Vagina (tissue), 2 donors: Measurements from ENCODE around the gene CYREN. TPM values are rescaled to one million over a fixed set of nuclear protein-coding genes. Genes with fewer than 3 reads are reported as not detected.

Experiments used
- DNase-seq, 2 donors: peaks; one replicate each; pipeline ENCODE4 v3.0.0-alpha.2; 2017; ENCODE audit errors: extremely low spot score in 2 of 2
- H3K27ac ChIP-seq: fragments of 200-600 bp; sonication (generic); one replicate; pipeline ENCODE4 v1.5.1; 2019
- H3K27me3 ChIP-seq: fragments of 200-600 bp; sonication (generic); one replicate; pipeline ENCODE4 v1.5.1; 2019
- H3K36me3 ChIP-seq, 2 donors: fragments of 200-600 bp; sonication (generic); one replicate each; pipeline ENCODE4 v1.5.1; 2017 to 2019
- H3K4me1 ChIP-seq: fragments of 200-600 bp; sonication (generic); one replicate; pipeline ENCODE4 v1.5.1; 2019
- H3K4me3 ChIP-seq, 2 donors: fragments of 200-600 bp; sonication (generic); 1 replicate in 1 of 2; 2 replicates in 1 of 2; pipeline ENCODE4 v1.5.1; 2016 to 2019
- H3K9me3 ChIP-seq: fragments of 200-600 bp; sonication (generic); one replicate; pipeline ENCODE4 v1.5.1; 2019
- POLR2A ChIP-seq, 2 donors: fragments of 450-650 bp; IDR thresholded peaks; one replicate each; pipeline ENCODE4 v1.6.1; 2017; ENCODE audit warnings: antibody characterized with exemption in 2 of 2, mild to moderate bottlenecking in 2 of 2, moderate library complexity in 2 of 2
- POLR2AphosphoS5 ChIP-seq, 2 donors: sonication (generic); formaldehyde crosslinking; IDR thresholded peaks; one replicate each; pipeline ENCODE4 v1.9.0; 2017; ENCODE audit warnings: antibody characterized with exemption in 2 of 2, mild to moderate bottlenecking in 2 of 2, low read depth in 1 of 2; ENCODE audit not compliant: insufficient read depth in 1 of 2
- intact Hi-C: fragments of 100-400 bp; cut with DNase I; formaldehyde crosslinking; loops from one replicate; pipeline ENCODE4 v1.15.1; 2023
- total RNA-seq: library from RNA; depleted of rRNA; stranded (reverse); fragments of >200 nt; gene quantifications from one replicate; pipeline ENCODE4 v1.2.3, GENCODE V29; 2016
- TF ChIP-seq, protein P1 (sequence below), 3 experiments: fragments of 450-650 bp in 2 of 3; fragments of 200-600 bp in 1 of 3; sonication (generic) in 1 of 3; IDR thresholded peaks; one replicate each; pipeline ENCODE4 v1.5.1; 2017 to 2019; ENCODE audit warnings: antibody characterized with exemption in 3 of 3, mild to moderate bottlenecking in 2 of 3, moderate library complexity in 2 of 3

CYREN gene
- total RNA-seq, 1 donor from 2014 or later, result 33.4 TPM

DNA sequence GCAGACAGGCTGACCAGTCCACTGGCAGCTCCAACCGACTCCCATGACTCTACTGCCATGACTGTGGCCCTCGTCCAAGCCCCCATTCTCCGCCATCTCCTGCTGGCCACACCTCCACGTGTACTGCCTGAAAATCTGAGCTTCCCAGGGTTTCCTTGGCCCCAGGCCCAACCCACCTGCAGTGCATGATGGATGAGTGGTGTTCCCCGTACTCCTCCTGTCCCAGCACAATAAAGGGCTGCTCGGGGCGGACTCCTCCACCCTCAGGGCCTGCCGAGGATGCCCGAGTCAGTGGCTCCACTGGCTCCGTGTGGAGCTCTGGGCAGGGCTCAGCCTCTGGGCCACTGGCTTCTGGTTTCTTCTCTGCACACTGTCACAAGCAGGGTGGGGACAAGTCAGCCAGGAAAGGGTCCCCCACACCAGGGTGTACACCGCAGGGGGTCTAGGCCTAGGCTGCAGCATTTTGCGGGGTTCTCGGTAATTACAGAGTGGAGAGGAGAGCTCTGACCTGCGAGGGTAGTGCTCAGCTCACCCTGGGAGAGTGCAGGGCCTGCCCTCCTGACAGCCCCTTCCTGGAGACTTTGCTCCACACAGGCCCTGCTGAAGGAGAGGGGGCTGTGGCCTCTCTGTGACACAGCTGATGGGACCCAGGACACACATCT, 25.6 kb upstream of the CYREN start:
- Histone ChIP-seq H3K4me1 (no peaks in the 10 kb centered on the region), H3K36me3 (peaks cover 0 to 87% of the 10 kb centered on the region in 2 donors), H3K27ac (no peak overlapping the region), H3K27me3 (no peaks in the 10 kb centered on the region), H3K9me3 (no peaks in the 10 kb centered on the region), H3K4me3 (no peak overlapping the region)
- peak in 1 of 2 donors; percentile 65 for DNase-seq
- TF ChIP-seq POLR2AphosphoS5 (IDR thresholded peaks at IDR 0.05; ENCODE audit: insufficient read depth in 1 of 2, low read depth in 1 of 2) (no peak), POLR2A (IDR thresholded peaks at IDR 0.05) (no peak)
- TF ChIP-seq, protein P1, sequence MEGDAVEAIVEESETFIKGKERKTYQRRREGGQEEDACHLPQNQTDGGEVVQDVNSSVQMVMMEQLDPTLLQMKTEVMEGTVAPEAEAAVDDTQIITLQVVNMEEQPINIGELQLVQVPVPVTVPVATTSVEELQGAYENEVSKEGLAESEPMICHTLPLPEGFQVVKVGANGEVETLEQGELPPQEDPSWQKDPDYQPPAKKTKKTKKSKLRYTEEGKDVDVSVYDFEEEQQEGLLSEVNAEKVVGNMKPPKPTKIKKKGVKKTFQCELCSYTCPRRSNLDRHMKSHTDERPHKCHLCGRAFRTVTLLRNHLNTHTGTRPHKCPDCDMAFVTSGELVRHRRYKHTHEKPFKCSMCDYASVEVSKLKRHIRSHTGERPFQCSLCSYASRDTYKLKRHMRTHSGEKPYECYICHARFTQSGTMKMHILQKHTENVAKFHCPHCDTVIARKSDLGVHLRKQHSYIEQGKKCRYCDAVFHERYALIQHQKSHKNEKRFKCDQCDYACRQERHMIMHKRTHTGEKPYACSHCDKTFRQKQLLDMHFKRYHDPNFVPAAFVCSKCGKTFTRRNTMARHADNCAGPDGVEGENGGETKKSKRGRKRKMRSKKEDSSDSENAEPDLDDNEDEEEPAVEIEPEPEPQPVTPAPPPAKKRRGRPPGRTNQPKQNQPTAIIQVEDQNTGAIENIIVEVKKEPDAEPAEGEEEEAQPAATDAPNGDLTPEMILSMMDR (IDR thresholded peaks at IDR 0.05), result no peak
- intact Hi-C loops, result no loop called here

GRCh38 chr7:135195156-135195555, 24.6 kb upstream of the CYREN start:
- intact Hi-C loops, result no loop called here
- Histone ChIP-seq H3K9me3 (no peaks in the 10 kb centered on the region), H3K4me1 (no peaks in the 10 kb centered on the region), H3K27ac (no peak overlapping the region), H3K36me3 (peaks cover 0 to 81% of the 10 kb centered on the region in 2 donors), H3K4me3 (no peak overlapping the region), H3K27me3 (no peaks in the 10 kb centered on the region)
- DNase-seq, result peak in 1 of 2 donors; percentile 49
- TF ChIP-seq POLR2A (IDR thresholded peaks at IDR 0.05), result no peak
- TF ChIP-seq POLR2AphosphoS5 (IDR thresholded peaks at IDR 0.05; ENCODE audit: insufficient read depth in 1 of 2, low read depth in 1 of 2), result no peak
- TF ChIP-seq, protein P1 (IDR thresholded peaks at IDR 0.05), result no peak

DNA sequence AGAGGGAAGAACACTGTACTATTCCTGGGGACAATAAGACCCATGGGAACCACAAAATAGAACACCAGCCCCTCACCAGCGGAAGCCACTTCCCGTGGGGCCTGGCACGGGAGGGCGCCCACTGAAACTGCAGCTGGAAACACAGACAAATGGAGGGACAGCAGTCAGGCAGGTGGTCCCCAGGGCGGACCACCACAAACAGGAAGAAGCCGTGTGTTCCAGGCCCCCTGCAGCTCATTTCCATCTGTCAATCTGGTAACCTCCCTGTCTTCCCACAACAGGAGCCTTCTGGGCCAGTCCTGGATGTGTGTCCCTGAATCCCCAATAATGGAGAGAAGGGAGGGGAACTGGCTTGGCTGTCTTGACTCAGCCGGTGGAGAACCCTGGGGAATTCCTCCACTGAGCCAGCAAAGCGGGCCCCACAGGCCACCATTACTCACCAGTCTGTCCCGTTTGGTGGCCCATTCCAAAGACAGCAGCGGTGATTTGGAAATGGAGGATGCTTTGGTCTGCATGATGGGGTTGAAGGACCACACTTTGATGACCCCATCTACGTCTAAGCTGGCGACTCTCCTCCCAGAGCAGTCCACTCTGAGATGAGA, 24.1 kb upstream of the CYREN start:
- Histone ChIP-seq H3K4me1 (no peaks in the 10 kb centered on the region), H3K27ac (no peak overlapping the region), H3K27me3 (no peaks in the 10 kb centered on the region), H3K36me3 (peaks cover 0 to 81% of the 10 kb centered on the region in 2 donors), H3K9me3 (no peaks in the 10 kb centered on the region), H3K4me3 (no peak overlapping the region)
- intact Hi-C loops, result no loop called here
- DNase-seq, result peak in 1 of 2 donors; percentile 74
- TF ChIP-seq, protein P1 (IDR thresholded peaks at IDR 0.05), result no peak
- TF ChIP-seq POLR2A (IDR thresholded peaks at IDR 0.05) (no peak), POLR2AphosphoS5 (IDR thresholded peaks at IDR 0.05; ENCODE audit: insufficient read depth in 1 of 2, low read depth in 1 of 2) (no peak)

DNA sequence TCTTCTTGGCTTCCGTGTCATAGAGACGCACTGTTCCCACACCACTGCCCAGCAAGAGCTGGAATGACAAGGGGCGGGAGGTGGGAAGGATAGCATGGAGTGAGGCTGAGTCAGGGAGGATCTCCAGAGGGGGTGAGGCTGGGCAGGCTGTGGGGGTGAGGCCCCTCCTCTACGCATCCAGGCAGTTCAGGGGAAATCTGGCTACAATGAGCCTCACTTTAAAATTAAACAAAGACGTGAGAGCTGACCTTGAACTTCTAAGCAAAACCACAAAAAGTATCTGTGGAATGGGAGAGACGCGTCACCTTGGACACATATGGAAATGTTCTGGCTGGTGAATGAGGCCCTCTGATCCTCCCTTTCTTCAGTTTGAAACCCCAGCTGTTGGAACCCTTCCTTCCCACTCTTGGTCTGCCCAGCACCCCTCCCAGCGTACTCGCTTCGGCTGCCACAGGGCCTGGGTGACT, 23.1 kb upstream of the CYREN start:
- H3K27ac ChIP-seq, result no peak overlapping the region
- no peak overlapping the region for H3K4me3 ChIP-seq
- intact Hi-C loops, result no loop called here
- TF ChIP-seq POLR2A (IDR thresholded peaks at IDR 0.05) (no peak), POLR2AphosphoS5 (IDR thresholded peaks at IDR 0.05; ENCODE audit: insufficient read depth in 1 of 2, low read depth in 1 of 2) (no peak)
- TF ChIP-seq, protein P1 (IDR thresholded peaks at IDR 0.05), result no peak
- H3K9me3 ChIP-seq, result no peaks in the 10 kb centered on the region
- H3K4me1 ChIP-seq, result no peaks in the 10 kb centered on the region
- peaks cover 0 to 83% of the 10 kb centered on the region in 2 donors for H3K36me3 ChIP-seq
- DNase-seq, result peak in 1 of 2 donors; percentile 40
- H3K27me3 ChIP-seq, result no peaks in the 10 kb centered on the region
